GM12878 (cell line): Measurements from ENCODE around the gene AMPD2. TPM values are rescaled to one million over a fixed set of nuclear protein-coding genes. Genes with fewer than 3 reads are reported as not detected.
"Not testable (repeated sequence)": the region's sequence is repeated elsewhere in the genome, so short reads cannot be mapped to it uniquely, and the experiment has no call there.

Source experiments
- ATAC-seq: fragments of 200-7000 bp; cut with Tn5 transposase; 3 replicates; pipeline ENCODE4 v1.9.1; 2020; ENCODE audit warnings: mild to moderate bottlenecking, moderate library complexity
- BruUV-seq: library from RNA; stranded (reverse); fragments of 400-500 nt; replicated peaks from 2 replicates; lab custom pipeline; 2021; lab: Mats Ljungman, UMichigan
- CTCF ChIA-PET: fragments of 300-600 bp; sonication (Branson Sonifier 250); formaldehyde crosslinking; extraction: SDS; loops from one replicate; lab custom pipeline; 2021; ENCODE audit warnings: inconsistent platforms; lab: Yijun Ruan, JAX
- POLR2A ChIA-PET: fragments of 350-600 bp; formaldehyde crosslinking; extraction: SDS; loops from one replicate; lab custom pipeline; 2021; ENCODE audit warnings: inconsistent platforms; lab: Charles Lee
- RAD21 ChIA-PET: fragments of 300-600 bp; sonication (Branson Sonifier 250); formaldehyde crosslinking; loops from one replicate; lab custom pipeline; 2023; ENCODE audit warnings: antibody characterized with exemption; ENCODE audit not compliant: unreplicated experiment; lab: Charles Lee
- SMC1A ChIA-PET: fragments of 300-600 bp; sonication (Branson Sonifier 250); formaldehyde crosslinking; loops from one replicate; lab custom pipeline; 2023; ENCODE audit not compliant: unreplicated experiment, uncharacterized antibody; lab: Charles Lee
- DNase-seq: peaks from one replicate; pipeline ENCODE4 v3.0.0-alpha.2; 2011; ENCODE audit warnings: low read depth, low spot score
- FAIRE-seq: peaks from 3 replicates; lab custom pipeline; 2011; peaks lifted over from hg19 to GRCh38; lab: Jason Lieb, UNC
- H2AFZ ChIP-seq: 2 replicates; pipeline ENCODE4 v1.6.0; 2011; ENCODE audit warnings: low read depth, low read length, control low read depth; ENCODE audit not compliant: control insufficient read depth
- H3K27ac ChIP-seq: 2 replicates; pipeline ENCODE4 v1.5.1; 2011; ENCODE audit warnings: control low read depth; ENCODE audit not compliant: control insufficient read depth, insufficient read depth
- H3K27me3 ChIP-seq, 2 experiments: replicated peaks in 1 of 2; 2 replicates each; pipeline versions ENCODE4 v1.6.0 to v1.6.1; 2011; ENCODE audit warnings: low read length in 1 of 2; ENCODE audit not compliant: control insufficient read depth in 2 of 2, insufficient read depth in 2 of 2
- H3K36me3 ChIP-seq, 2 experiments: 2 replicates each; pipeline ENCODE4 v1.5.1; 2011; ENCODE audit warnings: low read length in 1 of 2; ENCODE audit not compliant: control insufficient read depth in 2 of 2, insufficient read depth in 2 of 2
- H3K4me1 ChIP-seq: 2 replicates; pipeline ENCODE4 v1.6.1; 2011; ENCODE audit warnings: mild to moderate bottlenecking, low read length, moderate library complexity, mixed read lengths; ENCODE audit not compliant: control insufficient read depth, insufficient read depth
- H3K4me2 ChIP-seq: 2 replicates; pipeline ENCODE4 v1.6.0; 2011; ENCODE audit warnings: control low read depth; ENCODE audit not compliant: control insufficient read depth, insufficient read depth
- H3K4me3 ChIP-seq: fragments of 200-600 bp; sonication (generic); 2 replicates; pipeline ENCODE4 v1.5.1; 2016
- H3K79me2 ChIP-seq: 2 replicates; pipeline ENCODE4 v1.6.0; 2011; ENCODE audit warnings: low read length; ENCODE audit not compliant: control insufficient read depth, insufficient read depth
- H3K9ac ChIP-seq: 2 replicates; pipeline ENCODE4 v1.8.0; 2011; ENCODE audit warnings: low read length, control low read depth, mixed read lengths; ENCODE audit not compliant: control insufficient read depth, insufficient read depth
- H3K9me3 ChIP-seq: replicated peaks from 3 replicates; pipeline ENCODE4 v1.5.1; 2011; ENCODE audit warnings: mild to moderate bottlenecking, low read length; ENCODE audit not compliant: control insufficient read depth, insufficient read depth
- H4K20me1 ChIP-seq: 2 replicates; pipeline ENCODE4 v1.6.0; 2011; ENCODE audit not compliant: control insufficient read depth, insufficient read depth
- RUNX3 ChIP-seq: IDR thresholded peaks from 2 replicates; pipeline ENCODE4 v1.6.1; 2012; ENCODE audit warnings: low read length, inconsistent platforms
- ZSCAN29 ChIP-seq: fragments of 450-650 bp; IDR thresholded peaks from 2 replicates; pipeline ENCODE4 v1.6.1; 2017; ENCODE audit warnings: mild to moderate bottlenecking, moderate library complexity
- WGBS: methylation state at CpG from one replicate; pipeline ENCODE4 v1.1.6; 2016; ENCODE audit warnings: low lambda C conversion rate; ENCODE audit not compliant: insufficient replicate concordance, insufficient coverage; ENCODE audit errors: missing lambda C conversion rate; 5-methylcytosine and 5-hydroxymethylcytosine counted together
- in situ Hi-C: fragments of 300-500 bp; cut with MboI; formaldehyde crosslinking; loops from 9 replicates; pipeline ENCODE4 v1.14.3; 2018; ENCODE audit warnings: mixed read lengths
- intact Hi-C: fragments of 100-400 bp; cut with micrococcal nuclease; formaldehyde crosslinking; loops from one replicate; pipeline ENCODE4 v1.14.2; 2022; ENCODE audit not compliant: unreplicated experiment
- polyA plus RNA-seq, 11 experiments: library from polyadenylated mRNA; depleted of rRNA in 4 of 11; unstranded in 6 of 11; stranded (reverse) in 5 of 11; fragments of >200 nt; fragmentation: Nextera tagmentation in 4 of 11; fragmentation: Illumina TruSeq in 1 of 11; extraction: Ambion mirVana in 4 of 11; extraction: Trizol in 1 of 11; gene quantifications; 1 replicate in 1 of 11; 2 replicates in 10 of 11; pipeline versions ENCODE4 v1.2.1 to v1.2.3, GENCODE V29; 2011 to 2016; ENCODE audit warnings: inconsistent platforms in 2 of 11, missing spikeins in 2 of 11, low read depth in 1 of 11
- total RNA-seq, 4 experiments: library from RNA; depleted of rRNA in 3 of 4; stranded (reverse); fragments of >200 nt in 3 of 4; fragmentation: Illumina TruSeq in 1 of 4; extraction: Trizol in 1 of 4; gene quantifications; 2 replicates each; pipeline versions ENCODE4 v1.2.1 to v1.2.3, GENCODE V29; 2013 to 2021

The AMPD2 gene
- total and polyA plus RNA-seq, 10 of the 15 experiments (the other 5 are each of a cell fraction or from before 2014, with no cell fraction given), result 2.0 to 75.9 (median 31.3) TPM

- 45% methylated on average over 22 of the region's 22 CpGs for WGBS
- no peak for ATAC-seq
- H3K27ac ChIP-seq, result no peak overlapping the region
- no peaks in the 10 kb centered on the region for H4K20me1 ChIP-seq
- no peak for FAIRE-seq
- no peak for DNase-seq
- H3K4me2 ChIP-seq, result peak overlapping the region; percentile 38; the same call in 1 of the 2 replicates
- no TSS peak for BruUV-seq
- ChIA-PET RAD21 (interaction anchor here (0.6 kb wide), 1 partner anchor 309 kb away, joined by 3 read pairs; no protein-coding TSS in a partner anchor), CTCF (interaction anchor here (0.6 to 3.0 kb wide), 3 partner anchors 29 to 315 kb away, joined by 3 to 21 read pairs (median 3); partner anchors contain the start of gene AHCYL1), POLR2A (no interaction called here), SMC1A (interaction anchor here (1.1 kb wide), 1 partner anchor 316 kb away, joined by 3 read pairs; the partner anchor contains the start of gene AHCYL1)
- H3K9ac ChIP-seq, result no peak overlapping the region
- no peak overlapping the region for H3K4me3 ChIP-seq
- intact Hi-C loops (no loop called here), in situ Hi-C loops (no loop called here)
- TF ChIP-seq RUNX3 (peak; percentile 87), ZSCAN29 (no peak)
- no peaks in the 10 kb centered on the region for H3K79me2 ChIP-seq
- H2AFZ ChIP-seq, result no peak overlapping the region
- no peaks in the 10 kb centered on the region for H3K9me3 ChIP-seq
- H3K27me3 ChIP-seq, result no peaks in the 10 kb centered on the region
- peaks cover 10% of the 10 kb centered on the region for H3K4me1 ChIP-seq
- H3K36me3 ChIP-seq, result no peaks in the 10 kb centered on the region
These were observed 49.8 kb downstream of the AMPD2 start for GRCh38 chr1:109669246-109669948.

- POLR2A ChIA-PET, DNase-seq, H2AFZ ChIP-seq, H3K79me2 ChIP-seq, BruUV-seq, in situ Hi-C loops, intact Hi-C loops, H3K27me3 ChIP-seq, RAD21 ChIA-PET, H3K36me3 ChIP-seq, H3K4me1 ChIP-seq, ATAC-seq, H3K27ac ChIP-seq, H3K4me3 ChIP-seq, SMC1A ChIA-PET, H3K9ac ChIP-seq, H3K9me3 ChIP-seq, FAIRE-seq, H4K20me1 ChIP-seq: not testable (repeated sequence)
- 79% methylated on average over 4 of the region's 5 CpGs for WGBS
- H3K4me2 ChIP-seq, result peak overlapping the region; percentile 38; the same call in 1 of the 2 replicates
- CTCF ChIA-PET, result interaction anchor here (0.6 to 3.0 kb wide), 3 partner anchors 30 to 315 kb away, joined by 3 to 21 read pairs (median 3); partner anchors contain the start of gene AHCYL1
These were observed 50.3 kb downstream of the AMPD2 start for GRCh38 chr1:109669949-109670302.
